GM21529 (cell line): Measurements from ENCODE around the gene CCDC120.

ENCODE experiments used
- ATAC-seq: cut with Tn5 transposase; IDR thresholded peaks from one replicate; pipeline ENCODE4 v1.9.1; 2021; ENCODE audit not compliant: unreplicated experiment

Gene CCDC120

GRCh38 chrX:49100704-49101628 is 42.2 kb downstream of the CCDC120 start:
- peak; percentile 93 for ATAC-seq

- peak; percentile 4 for ATAC-seq
Measured at GRCh38 chrX:49101629-49101984, 42.8 kb downstream of the CCDC120 start.

- no peak for ATAC-seq
Measured at GRCh38 chrX:49102190-49102589, 43.4 kb downstream of the CCDC120 start.

DNA sequence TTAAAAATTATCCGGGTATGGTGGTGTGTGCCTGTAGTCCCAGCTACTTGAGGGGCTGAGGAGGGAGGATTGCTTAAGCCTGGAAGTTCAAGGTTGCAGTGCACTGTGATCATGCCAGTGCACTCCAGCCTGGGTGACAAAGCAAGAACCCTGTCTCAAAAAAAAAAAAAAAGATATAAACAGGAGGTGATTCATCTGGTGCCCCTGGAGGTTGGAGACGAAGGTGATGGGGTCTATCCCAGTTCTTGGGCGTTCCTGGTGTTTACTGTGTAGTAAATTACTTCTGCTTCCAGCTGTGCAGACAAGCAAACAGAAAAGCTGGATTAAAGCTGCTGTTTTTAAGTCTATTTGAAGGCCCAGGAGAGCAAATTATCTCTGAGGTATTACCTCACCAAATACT is 44.8 kb downstream of the CCDC120 start:
- ATAC-seq = no peak

GRCh38 chrX:49106296-49106695 is 47.5 kb downstream of the CCDC120 start:
- ATAC-seq = no peak

- ATAC-seq = no peak
Measured at GRCh38 chrX:49106930-49107329, 48.1 kb downstream of the CCDC120 start.

DNA sequence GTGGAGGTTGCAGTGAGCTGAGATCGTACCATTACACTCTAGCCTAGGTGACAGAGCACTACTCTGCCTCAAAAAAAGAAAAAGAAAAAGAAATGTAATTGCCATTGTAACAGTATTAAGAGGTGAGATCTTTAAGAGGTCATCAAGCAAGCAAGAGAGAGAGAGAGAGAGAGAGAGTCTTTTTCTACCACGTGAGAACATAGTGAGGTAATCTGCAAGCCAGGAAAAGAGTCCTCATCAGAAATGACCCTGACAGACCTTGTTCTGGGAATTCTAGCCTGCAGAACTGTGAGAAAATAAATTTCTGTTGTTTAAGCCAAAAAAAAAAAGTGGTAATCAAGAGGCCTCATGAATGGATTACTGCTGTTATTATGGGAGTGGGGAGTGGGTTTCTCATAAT is 49.8 kb downstream of the CCDC120 start:
- no peak for ATAC-seq

- ATAC-seq = no peak
Measured at GRCh38 chrX:49110417-49110816, 51.6 kb downstream of the CCDC120 start.

- ATAC-seq = no peak
Measured at GRCh38 chrX:49111791-49112190, 53.0 kb downstream of the CCDC120 start.

- ATAC-seq = no peak
Measured at GRCh38 chrX:49116076-49116475, 57.3 kb downstream of the CCDC120 start.

DNA sequence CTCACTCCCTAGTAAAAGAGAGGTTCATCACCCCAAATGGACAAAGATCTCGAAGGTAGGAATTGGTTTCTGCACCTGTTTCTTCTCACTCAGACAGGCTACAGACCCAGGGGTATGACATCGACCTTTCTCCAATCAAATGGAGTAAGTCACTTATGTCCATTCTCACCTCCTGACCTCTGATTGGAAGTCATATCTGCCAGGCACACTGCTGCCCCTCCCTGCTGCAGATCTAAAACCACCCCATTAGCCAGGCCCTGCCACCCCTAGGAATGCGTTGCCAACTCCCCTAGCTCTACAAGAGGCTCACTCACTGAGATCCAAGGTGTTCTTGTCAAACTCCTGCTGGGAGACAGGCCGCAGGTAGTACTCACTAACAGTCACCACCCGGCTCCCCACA is 57.9 kb downstream of the CCDC120 start:
- no peak for ATAC-seq

DNA sequence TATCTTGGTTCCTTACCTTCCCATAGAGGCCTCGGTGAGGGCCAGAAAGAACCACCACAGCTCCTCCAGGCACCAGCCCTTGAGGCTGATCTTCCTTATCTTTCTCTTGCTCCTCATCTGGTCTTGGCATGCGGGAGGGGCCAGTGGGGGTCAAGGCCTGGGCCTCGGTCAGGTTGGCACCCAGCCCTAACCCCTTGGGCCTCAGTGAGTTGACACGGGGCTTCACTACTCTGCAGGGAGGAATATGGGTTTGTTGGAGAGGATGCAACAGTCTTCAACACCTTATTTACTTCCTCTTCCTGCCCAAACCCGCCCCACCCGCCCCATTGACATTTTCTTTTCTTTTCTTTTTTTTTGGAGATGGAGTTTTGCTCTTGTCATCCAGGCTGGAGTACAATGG is 58.8 kb downstream of the CCDC120 start:
- no peak for ATAC-seq
